ENCODE data around the gene RPL3.

RPL3 gene

GRCh38 chr22:39306456-39307361, 12.7 kb downstream of the RPL3 start:
- peak; percentile 76 for DNase-seq
- Histone ChIP-seq H3K4me3 (ENCODE audit: low read depth, low read length) (no peak overlapping the region), H3K36me3 (peaks cover 4% of the 10 kb centered on the region), H3K9me3 (ENCODE audit: severe bottlenecking) (no peaks in the 10 kb centered on the region), H3K27ac (no peak overlapping the region), H3K27me3 (ENCODE audit: insufficient read depth, low read depth, severe bottlenecking) (no peaks in the 10 kb centered on the region)
- peak; percentile 86 for TF ChIP-seq CTCF (IDR thresholded peaks at IDR 0.05; ENCODE audit: low read depth, low read length)

GRCh38 chr22:39303892-39304671, 15.3 kb downstream of the RPL3 start:
- no peak overlapping the region for H3K27ac ChIP-seq
- H3K36me3 ChIP-seq, result no peaks in the 10 kb centered on the region; the same call in 1 of the 2 replicates
- DNase-seq, result no peak
- H3K9me3 ChIP-seq (ENCODE audit: severe bottlenecking), result no peaks in the 10 kb centered on the region
- H3K4me3 ChIP-seq (ENCODE audit: low read depth, low read length), result no peak overlapping the region
- no peaks in the 10 kb centered on the region for H3K27me3 ChIP-seq (ENCODE audit: insufficient read depth, low read depth, severe bottlenecking)
- no peak for TF ChIP-seq CTCF (IDR thresholded peaks at IDR 0.05; ENCODE audit: low read depth, low read length)

- no peak for DNase-seq
- Histone ChIP-seq H3K36me3 (no peaks in the 10 kb centered on the region; the same call in 1 of the 2 replicates), H3K4me3 (ENCODE audit: low read depth, low read length) (no peak overlapping the region), H3K27me3 (ENCODE audit: insufficient read depth, low read depth, severe bottlenecking) (no peaks in the 10 kb centered on the region), H3K27ac (no peak overlapping the region), H3K9me3 (ENCODE audit: severe bottlenecking) (no peaks in the 10 kb centered on the region)
- no peak for TF ChIP-seq CTCF (IDR thresholded peaks at IDR 0.05; ENCODE audit: low read depth, low read length)
Measured at GRCh38 chr22:39303358-39303757, 16.1 kb downstream of the RPL3 start.

- Histone ChIP-seq H3K27me3 (ENCODE audit: insufficient read depth, low read depth, severe bottlenecking) (no peaks in the 10 kb centered on the region), H3K36me3 (no peaks in the 10 kb centered on the region; the same call in 1 of the 2 replicates), H3K4me3 (ENCODE audit: low read depth, low read length) (no peak overlapping the region), H3K9me3 (ENCODE audit: severe bottlenecking) (no peaks in the 10 kb centered on the region), H3K27ac (no peak overlapping the region)
- DNase-seq, result no peak
- no peak for TF ChIP-seq CTCF (IDR thresholded peaks at IDR 0.05; ENCODE audit: low read depth, low read length)
Measured at GRCh38 chr22:39302431-39302960, 16.9 kb downstream of the RPL3 start.

- Histone ChIP-seq H3K4me3 (ENCODE audit: low read depth, low read length) (no peak overlapping the region), H3K9me3 (ENCODE audit: severe bottlenecking) (no peaks in the 10 kb centered on the region), H3K27me3 (ENCODE audit: insufficient read depth, low read depth, severe bottlenecking) (no peaks in the 10 kb centered on the region), H3K27ac (no peak overlapping the region), H3K36me3 (no peaks in the 10 kb centered on the region)
- no peak for TF ChIP-seq CTCF (IDR thresholded peaks at IDR 0.05; ENCODE audit: low read depth, low read length)
- no peak for DNase-seq
Measured at GRCh38 chr22:39301926-39302325, 17.5 kb downstream of the RPL3 start.

Data from WERI-Rb-1 (cell line).